HG03342 (cell line): ENCODE measurements around the gene EGFL8.

Source experiments
- ATAC-seq: cut with Tn5 transposase; IDR thresholded peaks from one replicate; pipeline ENCODE4 v1.9.1; 2021; ENCODE audit warnings: mild to moderate bottlenecking, moderate library complexity; ENCODE audit not compliant: unreplicated experiment

Gene EGFL8

DNA sequence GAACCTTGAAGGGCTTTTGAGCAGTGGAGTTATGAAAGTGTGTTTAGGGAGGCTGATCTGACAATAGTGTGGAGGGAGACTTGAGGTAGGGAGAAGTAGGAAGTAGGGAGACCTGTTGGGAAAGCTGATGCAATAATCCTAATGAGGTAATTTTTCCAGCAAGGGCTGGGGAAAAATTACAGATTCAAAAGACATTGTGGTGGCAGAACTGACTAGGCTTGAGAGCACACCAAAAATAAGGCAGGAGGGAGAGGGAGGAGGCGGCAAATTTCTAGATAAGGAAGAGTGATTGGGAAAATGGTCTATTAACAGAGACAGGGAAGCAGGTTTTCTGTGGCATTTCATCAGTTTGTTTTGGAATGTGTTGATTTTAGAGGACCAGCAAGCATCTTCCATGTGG is 18.1 kb upstream of the EGFL8 start:
- no peak for ATAC-seq

- ATAC-seq = no peak
These were observed 17.7 kb upstream of the EGFL8 start for GRCh38 chr6:32146687-32147086.

- no peak for ATAC-seq
These were observed 16.8 kb upstream of the EGFL8 start for GRCh38 chr6:32147401-32148132.

DNA sequence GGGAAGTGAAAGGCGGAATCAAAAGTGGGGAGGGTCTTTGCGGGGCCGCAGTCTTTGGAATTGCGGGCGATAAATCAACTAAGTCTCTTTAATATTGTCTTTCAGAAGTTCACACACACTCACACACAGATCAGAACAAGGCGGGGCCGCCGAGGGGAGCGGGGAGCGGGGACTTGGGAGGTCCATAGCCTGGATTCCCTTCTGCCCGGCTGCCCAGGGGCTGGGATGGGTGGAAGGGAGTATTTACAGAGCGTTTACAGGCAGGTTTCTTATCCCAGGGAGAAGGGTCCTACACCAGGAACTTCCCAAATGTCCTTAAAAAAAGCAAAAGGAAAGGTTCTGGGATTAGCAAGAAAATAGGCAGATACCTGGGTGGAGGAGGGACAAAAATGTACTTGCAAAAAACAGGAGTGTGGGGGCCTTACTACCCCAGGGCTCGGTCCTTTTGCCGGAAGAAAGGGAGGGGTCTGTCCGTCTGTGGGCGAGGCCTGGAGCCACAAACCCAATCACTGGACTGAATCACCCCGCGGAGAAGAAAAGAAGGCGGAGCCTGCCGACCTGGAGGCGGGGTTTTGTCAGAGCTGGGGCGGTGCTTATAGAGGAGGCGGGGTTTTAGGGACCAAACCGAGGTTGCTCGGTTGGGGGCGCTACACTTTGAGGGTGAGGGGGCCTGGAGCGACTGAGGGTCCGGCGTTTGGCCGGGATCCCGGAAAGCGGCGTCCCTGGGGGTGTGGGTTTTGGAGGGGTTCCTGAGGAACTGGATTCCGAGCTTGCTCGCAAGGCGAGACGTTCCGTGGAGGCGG is 15.9 kb upstream of the EGFL8 start:
- no peak for ATAC-seq

DNA sequence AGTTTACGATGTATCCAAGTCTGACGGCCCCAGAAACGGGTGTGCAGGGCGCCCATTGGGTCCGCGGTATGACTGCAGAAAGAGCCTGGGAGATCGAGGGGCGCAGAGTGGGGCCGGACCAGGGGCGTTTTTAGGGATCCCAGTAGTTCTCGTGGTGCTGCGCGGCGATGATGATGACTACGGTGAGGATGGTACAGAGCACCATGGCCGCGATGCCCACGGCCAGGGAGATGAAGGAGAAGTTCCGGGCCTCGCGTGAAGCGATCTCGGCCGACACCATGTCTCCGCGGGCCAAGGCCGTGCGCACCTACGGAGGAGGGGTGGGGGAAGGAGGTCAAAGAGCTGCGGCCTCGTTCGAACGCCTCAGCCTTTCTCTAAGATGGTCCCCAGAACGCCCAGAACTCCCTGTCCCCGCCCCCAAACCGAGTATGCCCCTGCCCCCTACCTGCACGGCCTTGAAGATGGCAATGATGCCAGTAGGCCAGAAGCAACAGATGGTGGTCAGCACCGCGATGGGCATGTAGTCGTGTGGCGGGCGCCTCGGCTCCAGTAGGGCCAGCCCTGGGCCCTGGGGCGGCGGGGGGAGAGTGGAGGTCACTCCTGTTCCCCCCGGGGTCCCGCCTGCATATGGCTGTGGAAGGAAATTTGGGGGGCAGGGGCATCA is 15.2 kb upstream of the EGFL8 start:
- ATAC-seq = no peak

GRCh38 chr6:32149932-32150870 is 14.2 kb upstream of the EGFL8 start:
- no peak for ATAC-seq

DNA sequence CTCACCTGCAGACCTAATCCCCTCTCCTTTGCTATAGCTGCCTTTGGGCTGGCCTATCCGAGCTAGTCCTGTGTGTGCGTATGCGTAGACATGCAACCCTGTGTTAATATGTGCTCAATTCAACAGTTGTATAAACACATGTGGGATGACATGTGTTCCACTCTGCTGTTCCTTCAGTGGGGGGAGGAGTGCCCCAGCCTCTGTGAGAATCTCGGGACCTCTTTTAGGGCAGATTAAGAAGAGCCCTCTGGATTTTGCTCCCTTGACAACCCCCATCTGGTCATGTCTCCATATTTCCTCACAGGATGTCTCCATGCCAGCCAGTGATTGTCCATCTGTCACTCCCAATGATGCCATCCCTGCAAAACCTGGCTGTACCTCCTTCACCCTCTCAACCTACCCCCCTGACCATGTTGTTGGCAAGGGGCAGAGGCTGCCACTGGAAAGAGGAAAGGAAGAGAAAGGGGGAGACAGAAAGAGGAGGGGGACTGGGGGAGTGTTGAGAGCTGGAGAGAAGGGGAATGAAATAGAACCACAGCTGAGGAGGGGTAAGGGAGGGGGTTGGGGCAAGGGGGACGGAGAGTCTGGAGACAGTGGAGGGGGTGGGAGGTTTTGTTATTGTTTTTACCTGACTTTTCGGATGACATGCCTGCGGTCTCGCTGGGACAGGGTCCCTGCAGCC is 13.1 kb upstream of the EGFL8 start:
- no peak for ATAC-seq

GRCh38 chr6:32151863-32152768 is 12.3 kb upstream of the EGFL8 start, which contains the start of gene PRRT1:
TSS of gene PRRT1 (minus strand) at chr6:32151939. CDS start at chr6:32151827, 112 bp downstream.
- ATAC-seq = no peak

GRCh38 chr6:32152769-32153563 is 11.4 kb upstream of the EGFL8 start:
- no peak for ATAC-seq

DNA sequence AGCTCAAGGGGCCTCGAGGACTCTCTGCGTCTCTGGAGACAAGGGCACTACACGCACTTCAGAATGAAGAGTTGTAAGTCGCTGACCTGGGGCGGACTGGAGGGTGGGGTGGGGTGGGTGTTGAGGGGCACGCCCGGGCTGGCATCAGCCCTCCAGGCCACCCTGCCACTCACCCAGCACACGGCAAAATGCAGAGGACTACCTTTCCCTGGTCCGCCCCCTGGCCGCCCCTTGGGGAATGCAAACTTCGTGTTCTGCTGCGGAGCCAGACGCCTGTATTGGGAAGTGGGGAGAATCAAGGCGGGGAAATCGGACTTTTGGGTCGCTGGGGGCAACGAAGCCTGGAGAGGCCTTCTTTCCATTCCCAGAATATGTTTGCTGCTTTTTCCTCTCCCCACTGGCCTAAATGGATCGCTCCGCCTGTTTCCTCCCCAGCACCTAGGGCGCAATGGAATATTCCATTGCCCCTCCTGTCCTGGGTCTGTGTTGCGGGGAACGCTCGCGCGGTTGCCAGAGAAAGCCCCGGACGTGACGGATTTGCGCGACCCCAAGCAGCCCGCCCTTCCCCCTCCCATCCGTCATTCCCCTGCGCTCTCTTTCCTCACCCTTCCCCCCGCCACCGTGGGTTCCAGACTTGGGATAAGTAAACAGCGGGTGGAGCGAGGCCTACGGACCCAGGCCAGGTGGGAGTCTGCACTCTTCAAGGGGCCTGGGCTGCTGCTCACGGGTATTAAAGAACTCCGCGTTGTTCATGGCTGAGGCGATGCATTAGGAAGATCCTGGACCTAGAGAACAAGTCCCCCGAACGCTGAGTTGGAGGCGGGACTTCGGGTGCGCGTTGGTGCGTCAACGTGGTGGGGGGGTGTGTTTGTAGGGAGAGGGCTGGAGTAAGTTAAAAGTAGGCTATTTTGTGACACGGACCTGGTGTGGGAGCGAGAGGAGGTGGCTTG is 10.6 kb upstream of the EGFL8 start, which contains the start of gene PPT2:
Gene PPT2 (plus strand): TSS at position 578 of the 950 bp plus-strand sequence. CDS start 454 bp downstream, outside the sequence.
- ATAC-seq = no peak

DNA sequence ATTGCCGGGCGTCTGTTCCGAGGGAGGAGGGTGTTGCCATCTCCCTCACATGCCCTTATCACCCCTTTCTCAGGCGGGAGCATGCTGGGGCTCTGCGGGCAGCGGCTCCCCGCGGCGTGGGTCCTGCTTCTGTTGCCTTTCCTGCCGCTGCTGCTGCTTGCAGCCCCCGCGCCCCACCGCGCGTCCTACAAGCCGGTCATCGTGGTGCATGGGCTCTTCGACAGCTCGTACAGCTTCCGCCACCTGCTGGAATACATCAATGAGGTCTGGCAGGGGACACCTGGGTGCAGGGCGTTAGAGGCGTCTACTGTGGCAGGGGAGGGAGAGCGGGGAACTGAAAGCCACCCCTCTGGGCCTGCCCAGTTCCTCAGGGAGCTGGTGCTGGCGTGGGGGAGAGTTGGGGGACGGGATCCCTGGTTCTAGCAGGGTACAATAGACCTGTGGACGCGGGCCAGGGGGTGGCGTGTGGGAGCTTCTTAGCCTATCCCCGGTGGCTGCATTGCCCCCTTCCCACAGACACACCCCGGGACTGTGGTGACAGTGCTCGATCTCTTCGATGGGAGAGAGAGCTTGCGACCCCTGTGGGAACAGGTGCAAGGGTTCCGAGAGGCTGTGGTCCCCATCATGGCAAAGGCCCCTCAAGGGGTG is 9.8 kb upstream of the EGFL8 start:
- no peak for ATAC-seq

- ATAC-seq = no peak
These were observed 7.5 kb upstream of the EGFL8 start for GRCh38 chr6:32156891-32157290.

DNA sequence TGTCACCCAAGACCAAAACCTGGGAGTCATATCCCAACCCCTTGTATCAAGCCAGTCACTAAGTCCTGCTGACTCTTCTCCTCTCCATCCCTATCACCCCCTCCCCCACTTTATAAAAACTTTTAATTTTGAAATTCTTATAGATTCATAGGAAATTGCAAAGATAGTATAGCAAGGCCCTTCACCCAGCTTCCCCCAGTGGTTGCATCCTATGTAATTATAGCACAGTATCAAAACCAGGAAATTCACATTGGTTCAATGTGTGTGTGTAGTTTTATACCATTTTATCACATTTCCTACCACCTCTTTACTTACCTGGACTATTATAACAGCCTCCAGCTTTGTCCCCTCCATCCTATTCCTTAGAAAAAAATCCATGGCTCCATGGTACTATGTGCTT is 6.3 kb upstream of the EGFL8 start:
- no peak for ATAC-seq

DNA sequence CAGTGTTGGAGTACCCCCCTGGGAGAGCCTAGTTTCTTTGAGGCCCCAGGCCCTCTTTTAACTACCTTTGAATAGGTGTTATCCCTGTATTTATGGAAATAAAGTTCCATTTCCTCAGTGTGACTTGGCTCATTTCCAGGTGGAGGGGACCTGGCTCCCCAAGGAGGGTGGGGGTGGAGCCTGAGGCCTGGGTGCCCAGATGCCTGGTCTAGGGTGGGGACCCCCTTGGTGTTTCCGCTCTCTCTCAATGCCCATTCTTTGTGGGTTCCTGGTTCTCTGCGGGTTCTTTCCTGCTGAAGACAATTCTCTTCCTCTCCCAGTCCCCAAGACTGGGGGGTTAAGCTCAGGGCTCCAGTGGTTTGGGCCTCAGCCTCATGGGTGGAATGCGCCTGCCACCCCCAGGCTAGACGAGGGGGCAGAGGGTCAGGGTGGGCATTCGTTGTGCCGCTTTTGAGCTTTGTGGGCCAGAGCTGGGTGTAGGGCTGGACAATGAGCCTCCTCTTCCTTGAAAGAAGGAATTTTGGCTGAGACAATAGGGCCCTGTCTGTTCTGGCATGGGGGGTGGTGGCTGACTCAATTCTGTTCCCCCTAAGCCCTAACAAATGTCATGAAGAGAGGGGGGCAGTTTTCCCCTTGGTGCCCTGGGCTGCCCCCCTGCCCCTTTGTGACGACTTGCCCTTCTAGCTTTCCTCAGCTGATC is 686 bp upstream of the EGFL8 start:
- ATAC-seq = no peak

DNA sequence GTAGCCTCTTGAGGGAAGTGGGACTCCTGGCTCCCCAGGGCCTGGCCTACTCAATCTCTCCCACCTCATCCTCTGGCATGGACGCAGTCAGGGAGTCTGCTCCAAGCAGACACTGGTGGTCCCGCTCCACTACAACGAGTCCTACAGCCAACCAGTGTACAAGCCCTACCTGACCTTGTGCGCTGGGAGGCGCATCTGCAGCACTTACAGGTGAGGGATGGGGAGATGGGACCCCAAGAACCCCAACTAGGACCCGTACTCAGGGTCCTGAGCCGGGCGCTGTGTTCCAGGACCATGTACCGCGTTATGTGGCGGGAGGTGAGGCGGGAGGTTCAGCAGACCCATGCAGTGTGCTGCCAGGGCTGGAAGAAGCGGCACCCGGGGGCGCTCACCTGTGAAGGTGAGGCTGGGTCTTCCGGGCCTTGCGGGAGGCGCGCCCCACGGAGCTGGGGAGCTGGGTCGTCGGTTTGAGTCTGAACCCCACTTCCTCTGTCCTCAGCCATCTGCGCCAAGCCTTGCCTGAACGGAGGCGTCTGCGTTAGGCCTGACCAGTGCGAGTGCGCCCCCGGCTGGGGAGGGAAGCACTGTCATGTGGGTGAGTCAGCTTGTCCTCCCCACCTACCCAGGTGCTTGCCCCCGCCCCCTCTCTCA is 2.1 kb downstream of the EGFL8 start:
- no peak for ATAC-seq
